Pancreas (tissue), 10 donors: ENCODE measurements around the gene CADM3. TPM values are rescaled to one million over a fixed set of nuclear protein-coding genes. Genes with fewer than 3 reads are reported as not detected.

Experiments
- ATAC-seq, 4 donors: fragments of 200-7000 bp; cut with Tn5 transposase; one replicate each; pipeline versions ENCODE4 v1.8.0 to v1.9.1; 2020; ENCODE audit warnings: mild to moderate bottlenecking in 4 of 4, moderate library complexity in 4 of 4
- DNase-seq, 6 donors: peaks; one replicate each; pipeline ENCODE4 v3.0.0-alpha.2; 2020
- FAIRE-seq: peaks from 2 replicates; lab custom pipeline; 2012; peaks lifted over from hg19 to GRCh38; lab: Jason Lieb, UNC
- H3K27ac ChIP-seq, 4 donors: fragments of 200-600 bp; sonication (generic); 1 replicate in 3 of 4; 2 replicates in 1 of 4; pipeline versions ENCODE4 v1.5.0 to v1.8.0; 2020
- H3K27me3 ChIP-seq, 4 donors: fragments of 200-600 bp; one replicate each; pipeline ENCODE4 v1.8.0; 2021
- H3K36me3 ChIP-seq, 3 donors: fragments of 200-600 bp; sonication (generic) in 1 of 3; one replicate each; pipeline versions ENCODE4 v1.5.0 to v1.8.0; 2020 to 2021
- H3K4me1 ChIP-seq, 3 donors: fragments of 200-600 bp; one replicate each; pipeline ENCODE4 v1.8.0; 2021
- H3K4me3 ChIP-seq, 4 donors: fragments of 200-600 bp; sonication (generic) in 2 of 4; one replicate each; pipeline versions ENCODE4 v1.5.0 to v1.8.0; 2020 to 2021
- H3K9me3 ChIP-seq, 4 donors: fragments of 200-600 bp; one replicate each; pipeline ENCODE4 v1.8.0; 2021
- WGBS, 2 donors: extraction: QIAGEN DNeasy Blood & Tissue Kit; methylation state at CpG; one replicate each; pipeline ENCODE4 v1.1.7; 2013; 5-methylcytosine and 5-hydroxymethylcytosine counted together
- intact Hi-C, 3 donors: fragments of 100-400 bp; cut with DNase I; formaldehyde crosslinking; loops; one replicate each; pipeline versions ENCODE4 v1.11.1 to v1.14.2; 2022
- polyA plus RNA-seq, 2 donors: library from polyadenylated mRNA; stranded (reverse); fragments of 200-250 nt; gene quantifications; one replicate each; pipeline ENCODE4 v1.2.3, GENCODE V29; 2013
- total RNA-seq, 6 donors: library from RNA; stranded (reverse); fragmentation: NEBNext Ultra II Directional in 4 of 6; extraction: Animal tissue kit (Norgen Biotek cat#: 25700) in 4 of 6; gene quantifications; one replicate each; pipeline versions ENCODE4 v1.2.1 to v1.2.4, GENCODE V29; 2021 to 2023
- TF ChIP-seq, protein P1 (sequence below), 4 donors: fragments of 200-600 bp; sonication (generic) in 3 of 4; IDR thresholded peaks; one replicate each; pipeline versions ENCODE4 v1.5.0 to v1.8.0; 2021; ENCODE audit warnings: antibody characterized with exemption in 4 of 4
- donor health status: healthy with polysubstance abuse.
- donor health status: DM: no; HTN: no; CAD: no; lungs with moderate emphysema.
- donor health status: DM: no; HTN: no; CAD: no.
- donor health status: control.
- donor health status: control.
- donor health status: Bipolar disorder and iron deficiency.
- donor health status: DM: yes; HTN: yes; CAD: no.
- donor health status: DM: no; HTN: no; CAD: no.
- donor health status: DM: no; HTN: no; CAD: no.
- donor health status: DM: yes; HTN: yes; CAD: no.

Gene CADM3
- total and polyA plus RNA-seq, 8 donors, result 0.25 to 1.4 (median 0.75) TPM

DNA sequence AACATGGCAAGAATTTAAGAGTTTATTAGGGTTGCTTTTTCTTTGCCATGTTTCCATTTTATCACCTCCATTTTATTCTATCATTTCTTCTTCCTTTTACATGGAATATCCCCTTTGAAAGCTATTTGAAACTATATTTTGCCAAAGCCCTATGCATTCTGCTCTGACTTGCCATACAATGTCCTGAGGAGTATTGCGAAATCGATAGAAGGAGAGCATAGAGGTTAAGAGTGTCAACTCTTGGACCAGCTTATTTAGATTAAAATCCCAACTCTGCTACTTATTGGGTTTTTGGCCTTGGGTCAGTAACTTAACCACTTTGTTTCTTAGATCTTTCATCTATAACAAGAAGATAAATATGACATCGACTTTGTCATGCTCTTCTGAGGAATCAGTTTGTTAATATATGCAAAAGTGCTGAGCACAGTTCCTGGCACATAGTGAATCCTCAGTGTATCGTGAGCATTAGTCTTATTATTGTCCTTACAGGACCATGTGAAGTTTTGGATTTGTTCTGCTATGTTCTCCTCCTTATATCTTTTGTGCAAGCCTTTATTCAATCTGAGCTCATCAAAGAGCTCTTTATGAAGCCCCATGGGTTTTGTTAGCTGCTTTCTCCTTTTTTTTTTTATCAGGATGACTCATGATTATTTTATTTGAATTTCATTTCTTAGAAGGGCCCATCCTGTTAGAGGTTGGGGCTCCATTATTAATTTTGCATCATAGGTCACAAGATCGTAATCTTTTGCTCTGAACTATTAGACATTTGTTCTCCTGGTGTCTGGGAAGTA lies 50.9 kb downstream of the CADM3 start:
- no peak for DNase-seq
- WGBS, 2 donors, result 68 to 76% methylated on average over 5 of the region's 5 CpGs
- TF ChIP-seq, protein P1, sequence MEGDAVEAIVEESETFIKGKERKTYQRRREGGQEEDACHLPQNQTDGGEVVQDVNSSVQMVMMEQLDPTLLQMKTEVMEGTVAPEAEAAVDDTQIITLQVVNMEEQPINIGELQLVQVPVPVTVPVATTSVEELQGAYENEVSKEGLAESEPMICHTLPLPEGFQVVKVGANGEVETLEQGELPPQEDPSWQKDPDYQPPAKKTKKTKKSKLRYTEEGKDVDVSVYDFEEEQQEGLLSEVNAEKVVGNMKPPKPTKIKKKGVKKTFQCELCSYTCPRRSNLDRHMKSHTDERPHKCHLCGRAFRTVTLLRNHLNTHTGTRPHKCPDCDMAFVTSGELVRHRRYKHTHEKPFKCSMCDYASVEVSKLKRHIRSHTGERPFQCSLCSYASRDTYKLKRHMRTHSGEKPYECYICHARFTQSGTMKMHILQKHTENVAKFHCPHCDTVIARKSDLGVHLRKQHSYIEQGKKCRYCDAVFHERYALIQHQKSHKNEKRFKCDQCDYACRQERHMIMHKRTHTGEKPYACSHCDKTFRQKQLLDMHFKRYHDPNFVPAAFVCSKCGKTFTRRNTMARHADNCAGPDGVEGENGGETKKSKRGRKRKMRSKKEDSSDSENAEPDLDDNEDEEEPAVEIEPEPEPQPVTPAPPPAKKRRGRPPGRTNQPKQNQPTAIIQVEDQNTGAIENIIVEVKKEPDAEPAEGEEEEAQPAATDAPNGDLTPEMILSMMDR (IDR thresholded peaks at IDR 0.05), result no peak
- ATAC-seq, result no peak
- intact Hi-C loops, result no loop called here
- H3K36me3 ChIP-seq, result no peaks in the 10 kb centered on the region
- H3K9me3 ChIP-seq, result no peaks in the 10 kb centered on the region
- H3K27me3 ChIP-seq, result no peaks in the 10 kb centered on the region
- no peak overlapping the region for H3K4me3 ChIP-seq
- FAIRE-seq, result no peak
- no peak overlapping the region for H3K27ac ChIP-seq
- H3K4me1 ChIP-seq, result no peaks in the 10 kb centered on the region

DNA sequence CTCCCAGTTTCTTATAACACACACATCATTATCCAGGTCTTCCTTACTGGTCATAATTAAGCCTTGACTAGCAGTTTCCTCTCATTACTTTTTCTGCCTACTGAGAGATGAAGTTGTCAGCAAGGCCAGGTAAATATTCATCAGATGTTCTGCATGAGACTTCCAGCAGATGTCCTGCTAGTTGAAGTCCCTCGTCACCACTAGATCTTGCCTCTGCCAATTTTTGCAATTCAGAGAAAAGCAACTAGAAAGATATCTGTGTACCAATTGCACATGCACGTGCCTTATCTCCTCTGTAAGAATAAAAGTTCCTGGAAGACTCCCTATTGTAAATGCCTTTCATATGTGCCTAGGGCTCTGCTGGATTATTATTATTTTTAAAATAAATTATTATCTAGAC lies 51.6 kb downstream of the CADM3 start:
- intact Hi-C loops, result no loop called here
- H3K4me3 ChIP-seq, result no peak overlapping the region
- no peaks in the 10 kb centered on the region for H3K36me3 ChIP-seq
- ATAC-seq, result no peak
- no peak for FAIRE-seq
- H3K9me3 ChIP-seq, result no peaks in the 10 kb centered on the region
- no peaks in the 10 kb centered on the region for H3K4me1 ChIP-seq
- 6 to 14% methylated on average over 2 of the region's 2 CpGs for WGBS, 2 donors
- no peak overlapping the region for H3K27ac ChIP-seq
- DNase-seq, result no peak
- TF ChIP-seq, protein P1 (IDR thresholded peaks at IDR 0.05), result no peak
- H3K27me3 ChIP-seq, result no peaks in the 10 kb centered on the region

DNA sequence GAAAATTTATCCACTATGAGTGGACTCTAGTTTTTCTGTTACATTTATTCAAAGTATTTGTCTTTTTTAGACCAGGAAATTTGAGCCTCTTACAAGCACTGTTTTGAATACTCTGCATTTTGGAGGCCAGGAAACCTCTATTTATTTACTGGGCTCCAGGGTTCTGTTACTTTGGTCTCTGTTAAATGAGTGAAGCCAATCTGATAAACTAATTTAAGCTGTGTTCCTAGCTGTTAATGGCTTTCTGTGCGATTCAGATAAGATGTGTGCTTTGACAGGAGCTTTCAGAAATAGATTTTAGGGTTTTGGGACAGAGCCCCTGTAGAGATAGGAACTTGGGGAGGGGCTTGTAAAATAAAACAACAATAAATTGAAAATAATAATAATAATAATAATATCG lies 57.1 kb downstream of the CADM3 start:
- Histone ChIP-seq H3K27ac (no peak overlapping the region), H3K36me3 (no peaks in the 10 kb centered on the region), H3K4me1 (no peaks in the 10 kb centered on the region), H3K27me3 (no peaks in the 10 kb centered on the region), H3K4me3 (no peak overlapping the region), H3K9me3 (no peaks in the 10 kb centered on the region)
- TF ChIP-seq, protein P1 (IDR thresholded peaks at IDR 0.05), result no peak
- intact Hi-C loops, result no loop called here
- WGBS, 2 donors, result 54% methylated on average over 2 of the region's 2 CpGs
- no peak for DNase-seq
- FAIRE-seq, result no peak
- no peak for ATAC-seq

DNA sequence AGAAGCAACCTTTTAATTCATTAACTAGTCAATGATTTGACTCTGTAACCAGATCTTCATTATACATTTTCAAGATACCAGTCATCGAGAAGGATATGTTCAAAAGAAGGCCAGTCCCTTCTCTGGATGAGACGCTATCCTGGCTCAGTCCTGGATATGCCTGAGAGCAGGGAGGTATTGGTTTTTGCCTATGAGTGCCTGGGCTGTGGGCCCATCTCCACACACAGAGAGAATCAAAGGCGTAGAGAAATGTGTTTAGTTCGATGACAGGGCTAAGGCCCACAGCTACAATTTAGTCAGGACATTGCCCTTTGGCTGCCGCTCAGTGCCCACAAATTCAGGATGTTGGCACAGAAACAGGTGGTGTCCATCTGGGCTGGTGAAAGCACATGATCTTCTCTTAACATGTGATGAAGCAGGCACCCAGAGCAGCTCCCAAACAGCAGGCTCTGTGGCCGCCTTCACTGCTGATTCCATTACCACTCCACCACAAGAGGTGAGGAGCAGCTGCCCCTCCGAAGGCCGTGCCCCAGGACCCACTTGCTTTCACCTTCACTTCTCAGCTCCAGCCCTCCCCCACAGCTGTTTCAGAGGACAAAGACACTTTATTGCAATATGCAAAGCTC lies 58.0 kb downstream of the CADM3 start:
- no peak for DNase-seq
- ATAC-seq, result no peak
- 60 to 70% methylated on average over 8 of the region's 8 CpGs for whole genome bisulfite sequencing, 2 donors
- no peaks in the 10 kb centered on the region for H3K36me3 ChIP-seq
- H3K27me3 ChIP-seq, result no peaks in the 10 kb centered on the region
- intact Hi-C loops, result no loop called here
- no peaks in the 10 kb centered on the region for H3K9me3 ChIP-seq
- no peaks in the 10 kb centered on the region for H3K4me1 ChIP-seq
- H3K27ac ChIP-seq, result no peak overlapping the region
- no peak overlapping the region for H3K4me3 ChIP-seq
- TF ChIP-seq, protein P1 (IDR thresholded peaks at IDR 0.05), result no peak
- FAIRE-seq, result no peak

DNA sequence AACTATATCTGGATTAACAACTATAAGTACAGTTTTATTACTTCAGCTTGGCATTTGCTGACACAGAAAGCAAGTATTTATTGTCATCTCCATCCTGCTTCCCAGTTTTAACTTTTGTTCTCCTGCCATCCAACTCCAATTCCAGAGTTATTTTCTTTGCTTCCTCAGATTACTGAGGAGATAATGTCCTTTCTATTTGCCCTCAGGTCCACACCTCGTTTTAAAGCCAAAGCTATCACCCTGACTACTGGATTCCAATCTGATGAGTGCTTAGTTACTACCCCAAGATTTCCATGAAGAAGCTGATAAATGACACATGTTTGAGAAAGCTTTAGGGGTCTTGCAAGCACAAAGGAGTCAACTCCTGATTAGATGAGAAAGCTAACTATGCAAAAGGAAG lies 58.5 kb downstream of the CADM3 start:
- intact Hi-C loops, result no loop called here
- Histone ChIP-seq H3K27me3 (no peaks in the 10 kb centered on the region), H3K36me3 (no peaks in the 10 kb centered on the region), H3K9me3 (no peaks in the 10 kb centered on the region), H3K27ac (no peak overlapping the region), H3K4me1 (no peaks in the 10 kb centered on the region), H3K4me3 (no peak overlapping the region)
- DNase-seq (no peak), FAIRE-seq (no peak), ATAC-seq (no peak)
- WGBS, 2 donors, result 6 to 9% methylated on average over 1 of the region's 1 CpG
- TF ChIP-seq, protein P1 (IDR thresholded peaks at IDR 0.05), result no peak
